ENCODE measurements around the gene ARHGEF5.
"Not testable (repeated sequence)": the region's sequence is repeated elsewhere in the genome, so short reads cannot be mapped to it uniquely, and the experiment has no call there.

Gene ARHGEF5

DNA sequence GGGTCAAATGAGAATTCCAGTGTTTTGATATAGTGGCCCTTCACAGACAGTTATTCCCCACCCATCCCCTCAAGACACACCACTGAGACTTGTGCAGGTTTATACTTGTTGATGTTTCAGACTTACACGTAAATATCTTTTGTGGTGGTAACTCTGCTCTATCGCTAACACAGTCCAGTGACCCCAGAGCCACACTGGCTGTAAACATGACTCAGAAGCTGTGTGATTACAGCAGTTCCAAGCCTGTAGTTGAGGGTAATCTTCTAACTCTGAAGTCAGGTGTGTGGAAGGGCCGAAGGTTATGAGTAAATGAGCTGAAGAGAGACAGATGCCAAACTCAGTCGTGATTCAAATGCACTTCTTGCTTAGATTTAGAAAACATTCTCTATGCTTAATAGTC lies 28.9 kb downstream of the ARHGEF5 start:
- no peak for DNase-seq (ENCODE audit: low read depth in 2 of 2)

- DNase-seq (ENCODE audit: low read depth in 2 of 2) = no peak
Measured at GRCh38 chr7:144384555-144385245, 29.5 kb downstream of the ARHGEF5 start.

GRCh38 chr7:144386741-144387140 lies 31.5 kb downstream of the ARHGEF5 start:
- no peak for DNase-seq (ENCODE audit: low read depth in 2 of 2)

DNA sequence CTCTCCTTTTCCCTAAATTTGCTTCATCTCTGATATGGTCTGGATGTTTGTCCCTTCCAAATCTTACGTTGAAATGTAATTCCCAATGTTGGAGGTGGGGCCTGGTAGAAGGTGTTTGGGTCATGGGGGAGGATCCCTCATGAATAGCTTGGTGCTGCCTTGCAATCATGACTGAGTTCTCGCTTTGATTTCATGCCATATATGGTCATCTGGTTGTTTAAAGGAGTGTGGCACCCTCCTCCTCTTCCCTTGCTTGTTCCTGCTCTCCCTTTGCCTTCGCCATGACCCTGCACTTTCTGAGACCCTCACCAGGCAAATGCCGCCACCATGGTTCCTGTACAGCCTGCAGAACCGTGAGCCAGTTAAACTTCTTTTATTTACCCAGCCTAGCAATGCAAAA lies 33.7 kb downstream of the ARHGEF5 start:
- DNase-seq (ENCODE audit: low read depth in 2 of 2) = no peak

DNA sequence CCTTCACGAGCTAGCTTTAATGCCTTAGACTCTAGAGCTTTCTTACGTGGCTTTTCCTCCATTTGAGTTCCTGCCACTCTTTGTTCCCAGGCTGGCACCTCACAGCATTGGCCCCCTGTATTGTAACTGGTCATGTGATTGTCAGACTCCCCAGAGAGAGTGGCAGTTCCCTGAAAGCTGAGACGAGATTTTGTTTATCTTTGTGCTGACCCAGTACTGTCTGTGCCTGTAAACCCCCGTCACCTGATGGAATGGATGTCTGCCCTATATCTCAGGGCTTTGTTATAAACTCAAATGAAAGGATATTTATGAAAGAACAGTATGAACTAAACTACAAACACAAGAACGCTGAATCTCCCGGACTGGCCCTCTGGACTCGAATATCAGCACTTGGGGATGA lies 35.3 kb downstream of the ARHGEF5 start:
- no peak for DNase-seq (ENCODE audit: low read depth in 2 of 2)

DNA sequence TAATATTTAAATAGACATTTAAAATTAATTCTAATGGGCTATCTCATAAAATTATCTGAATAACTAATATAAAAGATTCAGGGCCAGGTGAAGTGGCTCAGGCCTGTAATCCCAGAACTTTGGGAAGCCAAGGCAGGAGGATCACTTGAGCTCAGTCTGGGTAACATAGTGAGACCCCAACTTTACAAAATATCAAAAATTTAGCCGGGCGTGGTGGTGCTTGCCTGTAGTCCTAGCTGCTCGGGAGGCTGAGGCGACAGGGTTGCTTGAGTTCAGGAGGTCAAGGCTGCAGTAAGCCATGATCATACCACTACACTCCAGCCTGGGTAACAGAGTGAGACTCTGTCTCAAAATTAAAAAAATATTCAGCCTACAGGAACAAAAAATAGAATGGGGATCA lies 35.8 kb downstream of the ARHGEF5 start:
- DNase-seq (ENCODE audit: low read depth in 2 of 2) = no peak

- no peak for DNase-seq (ENCODE audit: low read depth in 2 of 2)
Measured at GRCh38 chr7:144391823-144392255, 36.6 kb downstream of the ARHGEF5 start.

DNA sequence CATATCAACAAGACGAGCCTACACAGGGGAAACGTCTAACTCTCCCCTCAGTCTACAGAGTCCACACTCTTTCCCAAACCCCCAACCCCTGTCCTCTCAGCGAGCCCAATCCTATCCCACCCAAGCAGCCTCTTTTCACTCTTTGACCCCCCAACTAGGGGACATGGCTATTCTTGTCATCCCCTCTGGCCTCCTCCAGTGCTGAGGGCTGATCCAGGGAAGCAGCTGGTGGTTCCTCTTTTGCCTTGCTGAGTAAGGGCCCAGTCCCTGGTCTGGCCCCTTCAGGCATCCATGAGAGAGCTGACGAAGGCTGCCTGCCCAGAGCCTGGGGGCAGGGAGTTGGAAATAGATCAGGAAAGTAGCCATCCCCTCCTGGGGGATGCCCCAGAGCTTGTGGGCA lies 41.9 kb downstream of the ARHGEF5 start:
- DNase-seq (ENCODE audit: low read depth in 2 of 2) = no peak

GRCh38 chr7:144398291-144398690 lies 43.1 kb downstream of the ARHGEF5 start:
- no peak for DNase-seq (ENCODE audit: low read depth in 2 of 2)

- DNase-seq (ENCODE audit: low read depth in 2 of 2) = no peak
Measured at GRCh38 chr7:144398911-144399310, 43.7 kb downstream of the ARHGEF5 start.

DNA sequence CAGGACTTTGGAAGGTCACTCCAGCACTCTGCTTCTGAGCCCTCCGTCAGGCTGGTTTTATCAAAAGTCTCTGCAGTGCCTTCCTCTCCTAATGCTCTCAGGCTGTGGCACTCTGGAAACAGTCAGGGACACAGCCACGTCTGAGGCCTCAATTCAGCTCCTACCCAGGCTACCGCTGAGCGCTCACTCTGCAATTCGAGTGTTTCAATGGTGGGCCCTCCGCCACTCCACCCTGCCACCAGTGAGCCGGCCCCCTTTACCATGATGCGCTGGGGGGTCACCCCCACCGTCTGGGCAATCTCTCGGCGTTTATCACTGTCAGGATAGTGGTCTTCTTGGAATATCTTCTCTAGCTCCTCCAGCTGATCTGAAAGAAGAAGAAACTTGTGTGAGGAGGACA lies 44.7 kb downstream of the ARHGEF5 start:
- DNase-seq (ENCODE audit: low read depth in 2 of 2) = no peak

DNA sequence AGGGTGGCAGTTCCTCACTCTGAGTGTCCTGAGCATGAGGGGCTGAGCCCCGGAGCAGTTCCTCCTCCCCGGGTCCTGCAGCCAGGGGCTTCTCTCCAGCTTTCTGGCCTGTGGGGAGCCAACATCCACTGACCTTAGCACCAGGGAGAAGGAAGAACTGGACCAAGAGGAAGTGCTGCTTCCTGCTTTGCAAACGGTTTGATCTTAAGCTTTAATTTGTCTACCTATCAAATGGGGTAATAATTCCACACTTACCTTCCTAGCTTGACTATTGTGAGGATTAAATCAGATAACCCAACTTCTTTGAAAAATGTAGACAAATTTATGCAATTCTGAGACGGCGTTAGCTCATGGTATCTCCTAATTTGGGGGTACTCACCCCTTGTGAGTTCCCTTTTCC lies 46.3 kb downstream of the ARHGEF5 start:
- DNase-seq (ENCODE audit: low read depth in 2 of 2) = no peak

- no peak for DNase-seq (ENCODE audit: low read depth in 2 of 2)
Measured at GRCh38 chr7:144403102-144403501, 47.9 kb downstream of the ARHGEF5 start.

- no peak for DNase-seq (ENCODE audit: low read depth in 2 of 2)
Measured at GRCh38 chr7:144403649-144404061, 48.5 kb downstream of the ARHGEF5 start, which contains the start of gene NOBOX. Gene NOBOX (minus strand): TSS chr7:144403693.

DNA sequence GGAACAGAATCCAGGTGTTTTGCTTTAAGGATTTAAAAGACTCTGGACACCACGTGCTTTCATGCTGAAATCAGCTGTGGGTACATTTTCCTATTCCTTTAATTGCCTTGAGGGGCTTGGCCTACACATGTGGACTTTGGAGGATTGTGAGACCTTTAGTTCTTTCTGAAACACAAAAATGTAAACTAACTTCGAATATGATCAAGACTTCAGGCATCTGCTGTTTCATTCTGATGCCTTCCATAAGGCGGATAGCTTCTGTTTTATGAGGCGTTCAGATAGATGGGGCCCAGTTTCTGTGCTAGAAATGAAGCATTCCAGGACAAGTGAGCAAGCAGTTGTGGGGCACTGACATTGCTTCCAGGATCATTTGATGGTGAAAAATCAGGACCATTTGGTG lies 49.7 kb downstream of the ARHGEF5 start:
- no peak for DNase-seq (ENCODE audit: low read depth in 2 of 2)

DNA sequence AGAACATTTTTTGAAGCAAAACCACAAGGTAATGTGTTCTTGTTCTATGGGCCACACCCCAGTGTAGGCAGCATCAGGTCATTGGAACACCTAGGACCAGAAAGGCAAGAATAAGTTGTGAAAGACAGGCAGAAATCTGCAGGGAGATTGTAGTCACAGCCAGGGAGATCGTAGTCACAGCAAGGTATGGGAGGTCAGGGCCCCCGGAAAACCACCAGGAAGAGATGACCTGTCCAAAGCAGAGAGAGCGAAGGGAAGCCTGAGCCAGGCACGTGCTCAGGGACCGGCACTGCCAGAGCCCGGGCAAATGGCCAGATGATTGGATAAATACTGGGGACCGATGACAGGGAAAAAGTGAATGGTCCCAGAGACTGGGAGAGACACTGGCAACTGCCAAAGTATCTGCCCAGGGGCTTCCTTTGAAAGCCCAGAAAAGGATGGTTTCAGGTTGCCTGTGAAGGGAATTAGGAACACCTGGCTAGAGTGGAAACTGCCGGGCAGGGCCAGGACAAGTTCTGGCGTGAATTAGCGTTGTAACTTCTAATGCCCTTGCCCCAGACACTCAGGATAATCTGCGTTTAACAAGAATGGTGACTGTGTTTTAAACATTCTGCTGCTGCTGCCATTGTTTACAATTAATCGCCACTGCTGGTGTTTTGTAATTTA lies 52.2 kb downstream of the ARHGEF5 start:
- no peak for DNase-seq (ENCODE audit: low read depth in 2 of 2)

GRCh38 chr7:144408121-144408520 lies 52.9 kb downstream of the ARHGEF5 start:
- no peak for DNase-seq (ENCODE audit: low read depth in 2 of 2)

DNA sequence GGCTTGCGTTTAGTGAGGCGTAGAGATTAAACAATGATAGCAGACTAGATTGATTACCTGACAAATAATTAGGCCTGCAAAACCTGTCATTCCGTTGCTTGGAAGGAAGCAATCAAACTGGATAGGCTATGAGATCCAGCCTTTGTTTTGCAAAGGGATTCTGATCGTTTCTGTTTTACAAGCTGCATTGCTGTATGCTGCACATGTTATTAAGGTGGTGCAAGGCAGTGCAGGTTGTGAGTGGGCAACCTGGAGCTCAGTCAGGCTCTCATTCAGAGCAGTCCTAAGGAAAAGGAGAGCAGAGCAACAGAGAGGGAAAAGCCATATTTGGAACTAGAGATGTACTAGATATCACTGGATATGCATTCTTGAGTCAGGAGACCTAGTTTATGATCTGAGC lies 55.2 kb downstream of the ARHGEF5 start:
- DNase-seq (ENCODE audit: low read depth in 2 of 2) = no peak

DNA sequence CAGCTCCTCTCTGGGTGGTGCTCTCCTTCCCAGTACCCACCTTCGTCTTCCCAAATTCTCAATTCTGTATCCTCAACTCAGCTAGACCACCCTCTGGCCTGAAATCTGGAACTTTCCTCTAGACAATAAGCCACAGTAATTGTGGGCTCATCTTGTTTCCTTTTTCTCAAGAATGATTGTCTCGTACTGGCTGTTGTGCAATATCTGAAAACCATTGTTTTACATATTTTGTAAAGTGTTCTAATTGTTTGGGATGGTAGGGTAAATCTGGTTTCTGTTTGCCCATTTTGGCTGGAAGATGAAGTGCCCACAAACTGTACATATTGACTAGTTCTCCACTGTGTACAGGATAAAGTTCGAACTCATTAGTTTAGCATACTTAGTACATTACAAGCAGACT lies 59.6 kb downstream of the ARHGEF5 start:
- DNase-seq (ENCODE audit: low read depth in 2 of 2) = no peak

- DNase-seq (ENCODE audit: low read depth in 2 of 2) = no peak
Measured at GRCh38 chr7:144415858-144416257, 60.7 kb downstream of the ARHGEF5 start.

- DNase-seq (ENCODE audit: low read depth in 2 of 2) = no peak
Measured at GRCh38 chr7:144416341-144416740, 61.1 kb downstream of the ARHGEF5 start.

DNA sequence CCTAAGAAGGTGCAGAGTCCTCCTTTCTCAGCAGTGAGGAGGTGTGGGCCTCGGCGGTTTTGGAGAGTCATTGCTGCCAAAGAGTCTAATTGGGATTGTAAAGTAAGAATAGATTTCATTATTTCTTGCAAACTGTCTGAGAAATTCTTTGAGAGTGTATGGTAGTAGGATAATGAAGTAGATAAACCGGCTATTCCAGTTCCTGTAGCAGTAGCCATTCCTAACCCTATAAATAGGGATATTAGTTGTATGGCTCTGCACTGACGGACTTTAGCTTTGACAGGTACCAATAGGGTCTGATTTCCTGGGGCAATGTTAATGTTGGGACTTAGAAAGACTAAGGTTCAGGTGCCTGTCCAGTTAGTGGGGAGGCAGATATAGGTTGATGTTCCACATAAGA lies 63.7 kb downstream of the ARHGEF5 start:
- not testable (repeated sequence) for DNase-seq (ENCODE audit: low read depth in 2 of 2)

- DNase-seq (ENCODE audit: low read depth in 2 of 2) = not testable (repeated sequence)
Measured at GRCh38 chr7:144427539-144427938, 72.3 kb downstream of the ARHGEF5 start.

GRCh38 chr7:144428431-144428830 lies 73.2 kb downstream of the ARHGEF5 start:
- DNase-seq (ENCODE audit: low read depth in 2 of 2) = no peak

Data from stimulated activated CD8-positive, alpha-beta memory T cell treated with anti-CD3 and anti-CD28 coated beads, Interleukin-2, amount 100 ng/mL, for 1 hour (primary cell).